Hepatocyte (in vitro differentiated cells): ENCODE measurements around the gene ENO2.

Experiments
- CTCF ChIP-seq: fragments of 200-600 bp; sonication (generic); IDR thresholded peaks from 2 replicates; pipeline ENCODE4 v1.5.1; 2016; ENCODE audit warnings: antibody characterized with exemption, mild to moderate bottlenecking; ENCODE audit not compliant: poor library complexity
- EZH2 ChIP-seq: fragments of 200-600 bp; sonication (generic); IDR thresholded peaks from 2 replicates; pipeline ENCODE4 v1.6.1; 2016; ENCODE audit warnings: antibody characterized with exemption, mild to moderate bottlenecking, borderline replicate concordance
- EZH2phosphoT487 ChIP-seq: fragments of 200-600 bp; sonication (generic); IDR thresholded peaks from one replicate; pipeline ENCODE4 v1.6.1; 2018; ENCODE audit warnings: antibody characterized with exemption, mild to moderate bottlenecking, low read depth, moderate library complexity; ENCODE audit not compliant: unreplicated experiment, severe bottlenecking

- TF ChIP-seq EZH2 = no peak
- TF ChIP-seq CTCF = no peak
- no peak for TF ChIP-seq EZH2phosphoT487
Observed at GRCh38 chr12:6948873-6949594, 34.7 kb downstream of the ENO2 start.
